Effector memory CD4-positive, alpha-beta T cell (primary cell): Measurements from ENCODE around the gene COPG2.
"Not testable (repeated sequence)": the region's sequence is repeated elsewhere in the genome, so short reads cannot be mapped to it uniquely, and the experiment has no call there.

Experiments
- DNase-seq, 3 donors: peaks; one replicate each; pipeline ENCODE4 v3.0.0-alpha.2; 2020
- H3K27ac ChIP-seq: 2 replicates; pipeline ENCODE4 v1.7.0; 2013; ENCODE audit warnings: mild to moderate bottlenecking, low read length, moderate library complexity; ENCODE audit not compliant: insufficient read depth, poor library complexity, severe bottlenecking
- H3K27me3 ChIP-seq: replicated peaks from 2 replicates; pipeline ENCODE4 v1.7.0; 2013; ENCODE audit warnings: mild to moderate bottlenecking, low read length; ENCODE audit not compliant: insufficient read depth, control insufficient read depth, poor library complexity, severe bottlenecking
- H3K36me3 ChIP-seq: 2 replicates; pipeline ENCODE4 v1.7.0; 2013; ENCODE audit warnings: mild to moderate bottlenecking, low read length, moderate library complexity; ENCODE audit not compliant: control insufficient read depth, insufficient read depth
- H3K4me1 ChIP-seq: 2 replicates; pipeline ENCODE4 v1.7.0; 2013; ENCODE audit warnings: low read length, mild to moderate bottlenecking; ENCODE audit not compliant: control insufficient read depth, insufficient read depth, poor library complexity, severe bottlenecking
- H3K4me3 ChIP-seq: 2 replicates; pipeline ENCODE4 v1.7.0; 2013; ENCODE audit warnings: low read length, low read depth, mild to moderate bottlenecking; ENCODE audit not compliant: insufficient read depth, poor library complexity, severe bottlenecking
- H3K9me3 ChIP-seq: 2 replicates; pipeline ENCODE4 v1.7.0; 2013; ENCODE audit warnings: mild to moderate bottlenecking, low read length, moderate library complexity; ENCODE audit not compliant: control insufficient read depth

COPG2 gene

GRCh38 chr7:130627775-130628174, 40.8 kb downstream of the COPG2 start:
- Histone ChIP-seq H3K27ac (no peak overlapping the region), H3K27me3 (no peaks in the 10 kb centered on the region), H3K9me3 (no peaks in the 10 kb centered on the region), H3K4me1 (no peaks in the 10 kb centered on the region), H3K4me3 (no peak overlapping the region), H3K36me3 (no peaks in the 10 kb centered on the region)
- DNase-seq, result no peak

- Histone ChIP-seq H3K27me3 (no peaks in the 10 kb centered on the region), H3K36me3 (no peaks in the 10 kb centered on the region), H3K9me3 (no peaks in the 10 kb centered on the region), H3K4me1 (no peaks in the 10 kb centered on the region), H3K4me3 (no peak overlapping the region), H3K27ac (no peak overlapping the region)
- DNase-seq, result no peak
These were observed 45.7 kb downstream of the COPG2 start for GRCh38 chr7:130622866-130623265.

- peaks cover 10% of the 10 kb centered on the region for H3K36me3 ChIP-seq
- H3K4me1 ChIP-seq, result no peaks in the 10 kb centered on the region
- H3K27ac ChIP-seq, result no peak overlapping the region
- H3K4me3 ChIP-seq, result no peak overlapping the region
- DNase-seq, result no peak
- no peaks in the 10 kb centered on the region for H3K9me3 ChIP-seq
- no peaks in the 10 kb centered on the region for H3K27me3 ChIP-seq
These were observed 53.0 kb downstream of the COPG2 start for GRCh38 chr7:130615583-130615982.

DNA sequence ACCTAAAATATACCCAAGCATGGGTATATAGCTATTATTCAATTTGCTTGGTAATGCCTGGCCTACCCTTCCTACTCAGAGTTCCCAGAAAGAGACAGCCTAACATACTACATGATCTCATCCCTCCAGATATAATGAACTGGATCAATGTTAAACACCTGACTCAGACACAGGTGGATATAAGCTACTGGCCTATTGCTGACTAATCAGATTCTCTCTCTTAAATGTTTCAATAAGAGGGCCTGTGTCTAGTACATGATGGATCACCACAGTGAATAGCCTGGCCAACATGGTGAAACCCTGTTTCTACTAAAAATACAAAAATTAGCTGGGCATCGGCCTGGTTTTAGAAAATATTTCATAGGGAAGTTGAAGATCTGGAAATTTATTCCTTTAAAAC, 54.1 kb downstream of the COPG2 start:
- no peak overlapping the region for H3K27ac ChIP-seq
- H3K36me3 ChIP-seq, result peaks cover 14% of the 10 kb centered on the region
- DNase-seq, result no peak
- no peak overlapping the region for H3K4me3 ChIP-seq
- H3K4me1 ChIP-seq, result no peaks in the 10 kb centered on the region
- H3K27me3 ChIP-seq, result no peaks in the 10 kb centered on the region
- no peaks in the 10 kb centered on the region for H3K9me3 ChIP-seq

GRCh38 chr7:130611218-130611617, 57.3 kb downstream of the COPG2 start:
- no peak overlapping the region for H3K4me3 ChIP-seq
- H3K9me3 ChIP-seq, result no peaks in the 10 kb centered on the region
- no peak for DNase-seq
- no peaks in the 10 kb centered on the region for H3K27me3 ChIP-seq
- H3K4me1 ChIP-seq, result no peaks in the 10 kb centered on the region
- peaks cover 23% of the 10 kb centered on the region for H3K36me3 ChIP-seq
- H3K27ac ChIP-seq, result no peak overlapping the region

DNA sequence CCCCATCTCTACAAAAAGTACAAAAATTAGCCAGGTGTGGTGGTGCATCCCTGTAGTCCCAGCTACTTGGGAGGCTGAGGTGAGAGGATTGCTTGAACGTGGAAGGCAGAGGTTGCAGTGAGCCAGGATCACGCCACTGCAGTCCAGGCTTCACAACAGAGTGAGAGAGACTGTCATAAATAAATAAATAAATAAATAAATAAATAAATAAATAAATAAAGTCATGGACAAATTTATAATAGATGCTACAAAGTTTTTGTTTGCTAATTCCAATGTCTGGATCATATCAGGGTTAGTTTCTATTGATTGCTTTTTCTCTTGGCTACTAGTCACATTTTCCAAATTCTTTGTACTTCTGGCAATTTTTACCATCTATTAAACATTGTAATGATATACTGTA, 61.5 kb downstream of the COPG2 start:
- H3K27ac ChIP-seq, H3K4me3 ChIP-seq, H3K27me3 ChIP-seq, H3K9me3 ChIP-seq, H3K4me1 ChIP-seq, DNase-seq: not testable (repeated sequence)
- H3K36me3 ChIP-seq, result peaks cover 21% of the 10 kb centered on the region

GRCh38 chr7:130606161-130606560, 62.4 kb downstream of the COPG2 start:
- Histone ChIP-seq H3K27ac (no peak overlapping the region), H3K9me3 (no peaks in the 10 kb centered on the region), H3K27me3 (no peaks in the 10 kb centered on the region), H3K36me3 (peaks cover 17% of the 10 kb centered on the region), H3K4me3 (no peak overlapping the region), H3K4me1 (no peaks in the 10 kb centered on the region)
- DNase-seq, result no peak

DNA sequence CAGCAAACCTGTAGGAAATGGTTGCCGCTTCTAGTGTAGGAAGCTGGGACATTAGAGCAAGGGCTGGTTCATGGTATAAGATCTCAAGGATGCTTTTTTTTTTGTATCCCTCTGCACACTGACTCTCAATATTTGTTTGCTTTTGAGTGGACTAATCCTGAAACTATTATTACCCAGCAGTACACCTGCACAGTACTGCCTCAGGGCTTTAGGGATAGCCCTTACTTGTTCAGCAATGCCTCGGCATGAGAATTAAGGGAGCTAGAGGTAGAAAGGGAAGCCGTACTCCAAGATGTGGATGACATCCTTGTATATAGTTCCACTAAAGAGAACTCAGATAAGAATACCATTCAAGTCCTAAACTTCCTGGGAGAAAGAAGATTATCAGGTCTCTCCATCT, 70.5 kb downstream of the COPG2 start:
- Histone ChIP-seq H3K9me3 (no peaks in the 10 kb centered on the region), H3K4me3 (no peak overlapping the region), H3K4me1 (no peaks in the 10 kb centered on the region), H3K36me3 (no peaks in the 10 kb centered on the region), H3K27me3 (no peaks in the 10 kb centered on the region), H3K27ac (no peak overlapping the region)
- no peak for DNase-seq

- Histone ChIP-seq H3K27me3 (no peaks in the 10 kb centered on the region), H3K9me3 (no peaks in the 10 kb centered on the region), H3K4me1 (no peaks in the 10 kb centered on the region), H3K27ac (no peak overlapping the region), H3K36me3 (no peaks in the 10 kb centered on the region), H3K4me3 (no peak overlapping the region)
- DNase-seq, result no peak
These were observed 72.6 kb downstream of the COPG2 start for GRCh38 chr7:130595986-130596385.

DNA sequence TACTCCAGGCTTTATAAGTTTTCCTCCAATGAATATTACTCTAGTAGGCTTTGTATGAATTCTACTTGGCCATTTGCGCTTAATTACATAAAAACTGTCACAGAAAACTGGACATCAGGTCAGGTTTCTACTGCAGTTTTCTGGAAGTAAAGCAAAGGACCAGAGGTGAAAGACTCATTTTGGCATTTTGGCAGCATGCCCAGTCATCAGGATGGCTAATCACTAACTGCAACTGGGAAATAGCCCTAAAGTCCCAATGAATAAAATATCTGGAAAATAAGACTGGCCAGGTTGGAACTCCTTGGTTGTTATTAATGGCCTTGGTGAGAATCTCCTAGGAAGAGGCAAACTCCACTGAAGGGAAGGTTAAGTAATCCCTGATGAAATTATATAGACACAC, 75.5 kb downstream of the COPG2 start:
- no peak overlapping the region for H3K4me3 ChIP-seq
- DNase-seq, result no peak
- no peaks in the 10 kb centered on the region for H3K9me3 ChIP-seq
- no peaks in the 10 kb centered on the region for H3K27me3 ChIP-seq
- H3K27ac ChIP-seq, result no peak overlapping the region
- H3K36me3 ChIP-seq, result no peaks in the 10 kb centered on the region
- no peaks in the 10 kb centered on the region for H3K4me1 ChIP-seq

DNA sequence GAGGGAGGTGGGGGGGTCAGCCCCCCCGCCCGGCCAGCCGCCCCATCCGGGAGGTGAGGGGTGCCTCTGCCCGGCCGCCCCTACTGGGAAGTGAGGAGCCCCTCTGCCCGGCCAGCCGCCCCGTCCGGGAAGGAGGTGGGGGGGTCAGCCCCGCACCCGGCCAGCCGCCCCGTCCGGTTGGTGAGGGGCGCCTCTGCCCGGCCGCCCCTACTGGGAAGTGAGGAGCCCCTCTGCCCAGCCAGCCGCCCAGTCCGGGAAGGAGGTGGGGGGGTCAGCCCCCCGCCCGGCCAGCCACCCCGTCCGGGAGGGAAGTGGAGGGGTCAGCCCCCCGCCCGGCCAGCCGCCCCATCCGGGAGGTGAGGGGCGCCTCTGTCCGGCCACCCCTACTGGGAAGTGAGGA, 77.1 kb downstream of the COPG2 start:
- not testable (repeated sequence) for H3K27me3 ChIP-seq, H3K36me3 ChIP-seq, H3K4me1 ChIP-seq, H3K27ac ChIP-seq, H3K4me3 ChIP-seq, H3K9me3 ChIP-seq, DNase-seq
